ENCODE results near the gene ARHGAP24.

GRCh38 chr4:85515701-85516100 is 40.8 kb downstream of the ARHGAP24 start:
- TF ChIP-seq POLR2A (IDR thresholded peaks at IDR 0.05) = no peak
- no peak for TF ChIP-seq CTCF (IDR thresholded peaks at IDR 0.05)

Data from esophagus squamous epithelium (tissue), 4 donors.